ENCODE measurements around the gene GALNT2. TPM values are rescaled to one million over a fixed set of nuclear protein-coding genes. Genes with fewer than 3 reads are reported as not detected.

GALNT2 gene
- total RNA-seq, 1 experiment from 2014 or later: 152 TPM

DNA sequence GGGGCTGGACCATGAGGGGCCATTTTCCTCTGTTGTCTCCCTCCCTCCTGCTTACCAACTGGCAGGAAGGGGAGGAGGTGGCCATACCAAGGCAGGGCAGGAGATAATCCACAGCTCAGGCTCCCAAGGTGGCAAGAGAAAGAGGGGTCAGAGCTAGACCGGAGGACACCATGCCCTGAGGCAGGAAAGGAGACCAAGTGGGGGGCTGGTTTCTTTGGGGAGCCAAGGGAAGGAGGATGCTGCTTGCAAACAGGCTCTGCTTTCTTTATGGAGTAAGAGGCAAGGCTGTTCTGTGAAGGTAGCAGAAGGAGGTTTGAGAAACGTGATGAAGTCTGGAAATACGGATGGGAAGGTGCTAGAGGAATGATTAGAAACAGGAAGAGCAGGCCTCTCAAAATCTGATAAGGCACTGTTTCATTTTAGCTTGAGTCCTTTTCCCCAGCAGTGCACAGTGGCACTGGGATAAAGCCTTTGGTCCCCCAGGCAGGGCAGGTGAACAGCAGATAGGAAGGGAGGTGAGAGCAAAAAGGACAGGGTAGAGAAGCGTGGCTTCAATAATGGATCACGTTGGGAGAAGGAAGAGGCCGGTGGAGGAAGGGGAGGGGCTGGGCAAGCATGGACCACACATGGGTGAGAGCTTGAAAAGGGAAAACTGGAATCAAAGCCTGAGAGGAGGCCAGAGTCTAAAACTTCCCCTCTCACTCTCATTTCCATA lies 44.2 kb upstream of the GALNT2 start:
- ChIA-PET CTCF (no interaction called here), POLR2A (no interaction called here)
- H3K27me3 ChIP-seq (ENCODE audit: control insufficient read depth, insufficient read depth, low read length): no peaks in the 10 kb centered on the region
- TF ChIP-seq SIN3A (IDR thresholded peaks at IDR 0.05; ENCODE audit: borderline replicate concordance, insufficient read depth, low read depth, low read length) (no peak), TCF7L2 (IDR thresholded peaks at IDR 0.05; ENCODE audit: low read depth, low read length) (no peak), POLR2AphosphoS5 (IDR thresholded peaks at IDR 0.05; ENCODE audit: low read depth, low read length) (no peak), CTCF (IDR thresholded peaks at IDR 0.05) (no peak)
- TF ChIP-seq, protein P1, sequence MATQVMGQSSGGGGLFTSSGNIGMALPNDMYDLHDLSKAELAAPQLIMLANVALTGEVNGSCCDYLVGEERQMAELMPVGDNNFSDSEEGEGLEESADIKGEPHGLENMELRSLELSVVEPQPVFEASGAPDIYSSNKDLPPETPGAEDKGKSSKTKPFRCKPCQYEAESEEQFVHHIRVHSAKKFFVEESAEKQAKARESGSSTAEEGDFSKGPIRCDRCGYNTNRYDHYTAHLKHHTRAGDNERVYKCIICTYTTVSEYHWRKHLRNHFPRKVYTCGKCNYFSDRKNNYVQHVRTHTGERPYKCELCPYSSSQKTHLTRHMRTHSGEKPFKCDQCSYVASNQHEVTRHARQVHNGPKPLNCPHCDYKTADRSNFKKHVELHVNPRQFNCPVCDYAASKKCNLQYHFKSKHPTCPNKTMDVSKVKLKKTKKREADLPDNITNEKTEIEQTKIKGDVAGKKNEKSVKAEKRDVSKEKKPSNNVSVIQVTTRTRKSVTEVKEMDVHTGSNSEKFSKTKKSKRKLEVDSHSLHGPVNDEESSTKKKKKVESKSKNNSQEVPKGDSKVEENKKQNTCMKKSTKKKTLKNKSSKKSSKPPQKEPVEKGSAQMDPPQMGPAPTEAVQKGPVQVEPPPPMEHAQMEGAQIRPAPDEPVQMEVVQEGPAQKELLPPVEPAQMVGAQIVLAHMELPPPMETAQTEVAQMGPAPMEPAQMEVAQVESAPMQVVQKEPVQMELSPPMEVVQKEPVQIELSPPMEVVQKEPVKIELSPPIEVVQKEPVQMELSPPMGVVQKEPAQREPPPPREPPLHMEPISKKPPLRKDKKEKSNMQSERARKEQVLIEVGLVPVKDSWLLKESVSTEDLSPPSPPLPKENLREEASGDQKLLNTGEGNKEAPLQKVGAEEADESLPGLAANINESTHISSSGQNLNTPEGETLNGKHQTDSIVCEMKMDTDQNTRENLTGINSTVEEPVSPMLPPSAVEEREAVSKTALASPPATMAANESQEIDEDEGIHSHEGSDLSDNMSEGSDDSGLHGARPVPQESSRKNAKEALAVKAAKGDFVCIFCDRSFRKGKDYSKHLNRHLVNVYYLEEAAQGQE (IDR thresholded peaks at IDR 0.05; ENCODE audit: insufficient read depth in 1 of 2, low read depth in 2 of 2, low read length in 1 of 2): no peak
- in situ Hi-C loops (cut with HindIII; ENCODE audit: low pct_unique_long_range_greater_than_20kb, low sequenced_read_pairs): no loop called here
- no peaks in the 10 kb centered on the region for H3K9me3 ChIP-seq (ENCODE audit: control insufficient read depth, insufficient read depth, low read depth, low read length)
- intact Hi-C loops (cut with micrococcal nuclease; ENCODE audit: unreplicated experiment): no loop called here
- H3K36me3 ChIP-seq (ENCODE audit: control insufficient read depth, insufficient read depth, low read length): no peaks in the 10 kb centered on the region
- ATAC-seq (no peak), DNase-seq (ENCODE audit: low read depth, low spot score) (no peak)
- no peaks in the 10 kb centered on the region for H3K4me1 ChIP-seq (ENCODE audit: control insufficient read depth, insufficient read depth, low read length)
- no peak overlapping the region for H3K27ac ChIP-seq (ENCODE audit: low read length)
- no TSS peak for BruUV-seq (replicated peaks)
- no peak overlapping the region for H3K4me3 ChIP-seq (ENCODE audit: low read depth in 2 of 2, low read length in 2 of 2)

DNA sequence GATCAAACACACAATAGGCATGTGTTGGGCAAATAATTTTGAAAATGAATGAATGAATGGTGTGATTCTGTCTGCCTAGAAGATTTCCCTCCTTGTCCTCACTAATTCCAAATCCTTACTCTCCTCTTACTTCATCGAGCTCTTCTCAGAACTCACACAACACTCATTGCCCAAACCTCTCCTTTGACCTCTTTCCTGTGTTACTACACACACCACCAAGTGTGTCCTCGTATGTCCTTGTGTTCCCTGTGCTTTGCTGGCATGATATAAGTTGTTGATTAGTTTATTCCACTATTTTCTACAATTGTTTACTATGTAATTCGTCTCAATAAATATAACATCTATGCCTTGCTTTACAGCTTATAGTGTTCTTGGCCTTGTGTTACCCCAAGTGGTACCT lies 41.4 kb upstream of the GALNT2 start:
- TF ChIP-seq POLR2AphosphoS5 (IDR thresholded peaks at IDR 0.05; ENCODE audit: low read depth, low read length): no peak
- no peak for TF ChIP-seq SIN3A (IDR thresholded peaks at IDR 0.05; ENCODE audit: borderline replicate concordance, insufficient read depth, low read depth, low read length)
- no peak for TF ChIP-seq CTCF (IDR thresholded peaks at IDR 0.05)
- TF ChIP-seq, protein P1 (IDR thresholded peaks at IDR 0.05; ENCODE audit: insufficient read depth in 1 of 2, low read depth in 2 of 2, low read length in 1 of 2): no peak
- TF ChIP-seq TCF7L2 (IDR thresholded peaks at IDR 0.05; ENCODE audit: low read depth, low read length): no peak
- BruUV-seq (replicated peaks): no TSS peak
- in situ Hi-C loops (cut with HindIII; ENCODE audit: low pct_unique_long_range_greater_than_20kb, low sequenced_read_pairs) (no loop called here), intact Hi-C loops (cut with micrococcal nuclease; ENCODE audit: unreplicated experiment) (no loop called here)
- no peak for DNase-seq (ENCODE audit: low read depth, low spot score)
- Histone ChIP-seq H3K9me3 (ENCODE audit: control insufficient read depth, insufficient read depth, low read depth, low read length) (no peaks in the 10 kb centered on the region), H3K27ac (ENCODE audit: low read length) (no peak overlapping the region), H3K27me3 (ENCODE audit: control insufficient read depth, insufficient read depth, low read length) (no peaks in the 10 kb centered on the region), H3K4me3 (ENCODE audit: low read depth in 2 of 2, low read length in 2 of 2) (no peak overlapping the region), H3K36me3 (ENCODE audit: control insufficient read depth, insufficient read depth, low read length) (no peaks in the 10 kb centered on the region), H3K4me1 (ENCODE audit: control insufficient read depth, insufficient read depth, low read length) (no peaks in the 10 kb centered on the region)
- no peak for ATAC-seq
- CTCF ChIA-PET: no interaction called here
- POLR2A ChIA-PET: interaction anchor here (0.6 kb wide), 1 partner anchor 165 kb away, joined by 4 read pairs; no protein-coding TSS in a partner anchor
